Fibroblast of lung (primary cell): ENCODE results near the gene RAPGEF5.

Experiments used
- EZH2 ChIP-seq: IDR thresholded peaks from 2 replicates; pipeline ENCODE4 v1.5.1; 2012; ENCODE audit warnings: low read length, control low read depth, mild to moderate bottlenecking; ENCODE audit errors: missing control alignments
- TF ChIP-seq, protein P1 (sequence below), 2 donors: IDR thresholded peaks in 1 of 2; conservative IDR thresholded peaks in 1 of 2; 1 replicate in 1 of 2; 2 replicates in 1 of 2; pipeline ENCODE4 v1.5.1; 2011 to 2012; ENCODE audit warnings: low read length in 2 of 2, control low read depth in 1 of 2, inconsistent platforms in 1 of 2, low read depth in 1 of 2, mild to moderate bottlenecking in 1 of 2

- TF ChIP-seq, protein P1, sequence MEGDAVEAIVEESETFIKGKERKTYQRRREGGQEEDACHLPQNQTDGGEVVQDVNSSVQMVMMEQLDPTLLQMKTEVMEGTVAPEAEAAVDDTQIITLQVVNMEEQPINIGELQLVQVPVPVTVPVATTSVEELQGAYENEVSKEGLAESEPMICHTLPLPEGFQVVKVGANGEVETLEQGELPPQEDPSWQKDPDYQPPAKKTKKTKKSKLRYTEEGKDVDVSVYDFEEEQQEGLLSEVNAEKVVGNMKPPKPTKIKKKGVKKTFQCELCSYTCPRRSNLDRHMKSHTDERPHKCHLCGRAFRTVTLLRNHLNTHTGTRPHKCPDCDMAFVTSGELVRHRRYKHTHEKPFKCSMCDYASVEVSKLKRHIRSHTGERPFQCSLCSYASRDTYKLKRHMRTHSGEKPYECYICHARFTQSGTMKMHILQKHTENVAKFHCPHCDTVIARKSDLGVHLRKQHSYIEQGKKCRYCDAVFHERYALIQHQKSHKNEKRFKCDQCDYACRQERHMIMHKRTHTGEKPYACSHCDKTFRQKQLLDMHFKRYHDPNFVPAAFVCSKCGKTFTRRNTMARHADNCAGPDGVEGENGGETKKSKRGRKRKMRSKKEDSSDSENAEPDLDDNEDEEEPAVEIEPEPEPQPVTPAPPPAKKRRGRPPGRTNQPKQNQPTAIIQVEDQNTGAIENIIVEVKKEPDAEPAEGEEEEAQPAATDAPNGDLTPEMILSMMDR (conservative IDR thresholded peaks at IDR 0.05 in 1 of 2, IDR thresholded peaks at IDR 0.05 in 1 of 2; ENCODE audit: low read depth in 1 of 2, low read length in 2 of 2): no peak
- TF ChIP-seq EZH2: no peak
Measured at GRCh38 chr7:22220941-22221340, 136.0 kb downstream of the RAPGEF5 start.
